ENCODE data around the gene OCSTAMP.

GRCh38 chr20:46545077-46545826 is 5.2 kb downstream of the OCSTAMP start:
- TF ChIP-seq CTCF (IDR thresholded peaks at IDR 0.05; ENCODE audit: poor library complexity), result no peak
- TF ChIP-seq EZH2phosphoT487 (IDR thresholded peaks at IDR 0.05; ENCODE audit: low read depth, severe bottlenecking, unreplicated experiment), result no peak
- no peak for TF ChIP-seq EZH2 (IDR thresholded peaks at IDR 0.05; ENCODE audit: borderline replicate concordance)

Measured in hepatocyte (in vitro differentiated cells).